ENCODE measurements around the gene NTM.

DNA sequence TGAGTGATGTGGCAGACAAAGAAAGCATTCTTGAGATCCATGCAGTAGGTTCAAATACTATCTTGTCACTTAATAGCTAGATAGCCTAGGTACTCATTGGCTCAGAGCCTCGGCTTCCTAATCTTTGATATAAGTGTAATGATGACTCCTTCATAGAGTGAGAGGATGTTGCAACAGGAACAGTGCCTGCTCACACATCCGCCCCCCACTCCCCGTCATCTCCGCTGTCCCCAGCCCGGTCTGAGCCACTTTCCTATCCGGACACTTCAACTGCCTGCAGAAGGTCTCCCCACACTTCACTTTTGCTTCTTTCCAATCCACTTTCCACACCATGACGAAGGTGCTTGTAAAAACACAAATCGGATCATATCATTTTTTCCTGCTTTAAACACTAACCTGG is 128.8 kb downstream of the NTM start:
- no peak for TF ChIP-seq EZH2 (IDR thresholded peaks at IDR 0.05; ENCODE audit: low read length)
- TF ChIP-seq, protein P1, sequence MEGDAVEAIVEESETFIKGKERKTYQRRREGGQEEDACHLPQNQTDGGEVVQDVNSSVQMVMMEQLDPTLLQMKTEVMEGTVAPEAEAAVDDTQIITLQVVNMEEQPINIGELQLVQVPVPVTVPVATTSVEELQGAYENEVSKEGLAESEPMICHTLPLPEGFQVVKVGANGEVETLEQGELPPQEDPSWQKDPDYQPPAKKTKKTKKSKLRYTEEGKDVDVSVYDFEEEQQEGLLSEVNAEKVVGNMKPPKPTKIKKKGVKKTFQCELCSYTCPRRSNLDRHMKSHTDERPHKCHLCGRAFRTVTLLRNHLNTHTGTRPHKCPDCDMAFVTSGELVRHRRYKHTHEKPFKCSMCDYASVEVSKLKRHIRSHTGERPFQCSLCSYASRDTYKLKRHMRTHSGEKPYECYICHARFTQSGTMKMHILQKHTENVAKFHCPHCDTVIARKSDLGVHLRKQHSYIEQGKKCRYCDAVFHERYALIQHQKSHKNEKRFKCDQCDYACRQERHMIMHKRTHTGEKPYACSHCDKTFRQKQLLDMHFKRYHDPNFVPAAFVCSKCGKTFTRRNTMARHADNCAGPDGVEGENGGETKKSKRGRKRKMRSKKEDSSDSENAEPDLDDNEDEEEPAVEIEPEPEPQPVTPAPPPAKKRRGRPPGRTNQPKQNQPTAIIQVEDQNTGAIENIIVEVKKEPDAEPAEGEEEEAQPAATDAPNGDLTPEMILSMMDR (optimal IDR thresholded peaks at IDR 0.05 in 1 of 3, IDR thresholded peaks at IDR 0.05 in 1 of 3, conservative IDR thresholded peaks at IDR 0.05 in 1 of 3; ENCODE audit: extremely low read depth in 1 of 3, insufficient read depth in 2 of 3, low read length in 3 of 3): no peak
